Cerebellar nuclear complex (tissue), 1 donor: Measurements from ENCODE around the gene PIANP.
"Not testable (repeated sequence)": the region's sequence is repeated elsewhere in the genome, so short reads cannot be mapped to it uniquely, and the experiment has no call there.

Experiments used
- DNase-seq, 2 experiments: peaks; one replicate each; lab custom pipeline; 2025; lab: John Stamatoyannopoulos, UW

The PIANP gene

DNA sequence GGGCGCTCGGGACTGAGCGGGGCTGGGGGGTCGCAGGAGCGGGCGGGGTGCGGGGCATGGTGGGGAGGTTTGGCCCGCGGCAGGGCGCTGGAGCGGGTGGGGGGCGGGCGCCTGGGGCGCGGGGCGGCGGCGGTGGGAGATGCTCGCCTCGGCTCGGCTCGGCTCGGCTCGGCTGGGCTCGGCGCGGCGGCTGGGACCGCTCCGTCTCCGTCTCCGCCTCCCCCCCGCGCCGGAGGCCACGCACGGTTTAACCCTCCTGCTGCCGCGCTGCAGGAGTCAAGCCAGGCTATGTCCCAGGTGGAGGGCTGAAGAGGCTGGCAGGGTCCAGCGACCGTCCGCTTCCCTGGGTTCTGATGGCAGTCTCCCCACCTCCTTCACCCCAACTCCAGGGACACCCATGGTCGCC lies at the start of gene PIANP:
TSS of gene PIANP (minus strand) at position 170 of the 406 bp plus-strand sequence. CDS start 2,754 bp downstream, outside the sequence.
- DNase-seq = peak in 1 of 2 experiments; percentile 38

GRCh38 chr12:6748761-6749160 lies 48.1 kb upstream of the PIANP start:
- no peak for DNase-seq

GRCh38 chr12:6747216-6747615 lies 46.6 kb upstream of the PIANP start:
- DNase-seq = no peak

DNA sequence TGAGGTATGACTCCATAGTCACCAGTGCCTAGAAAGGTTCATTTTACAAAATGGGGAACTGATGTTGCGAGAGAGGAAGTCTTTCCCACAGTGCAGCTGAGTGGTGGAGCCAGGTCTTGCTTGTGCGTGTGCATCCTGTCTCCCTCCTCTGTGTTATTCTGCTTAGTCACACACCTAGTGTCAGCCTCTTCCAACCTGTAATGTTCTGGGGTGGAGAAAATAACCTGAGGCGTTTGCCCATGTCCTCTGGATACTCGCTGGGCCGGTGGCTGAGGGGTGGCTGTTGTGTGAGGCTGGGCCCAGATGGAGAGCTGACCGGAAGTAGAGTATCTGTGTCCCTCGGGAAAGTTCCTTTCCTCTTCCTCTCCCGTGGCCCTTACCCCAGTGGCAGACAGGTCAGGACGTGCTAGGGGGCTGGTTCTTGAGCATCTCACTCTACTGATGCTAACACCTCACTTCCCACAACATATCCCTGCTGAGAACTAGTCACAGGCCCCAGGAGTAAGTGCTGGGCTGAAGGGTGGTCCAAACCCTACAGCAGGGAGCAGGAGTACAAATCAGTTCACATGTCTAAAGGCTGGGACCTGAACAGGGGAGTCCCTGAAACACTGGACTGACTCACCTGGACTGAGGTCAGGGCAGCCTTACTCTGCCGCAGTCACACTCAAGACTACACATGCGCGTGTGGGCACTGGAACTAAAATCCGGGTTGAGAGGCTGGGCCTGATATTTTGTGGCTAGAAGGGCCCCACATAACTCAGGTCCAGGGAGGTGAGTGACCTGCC lies 45.3 kb upstream of the PIANP start:
- DNase-seq = no peak

GRCh38 chr12:6743300-6743699 lies 42.7 kb upstream of the PIANP start:
- DNase-seq = not testable (repeated sequence)

GRCh38 chr12:6742834-6743233 lies 42.2 kb upstream of the PIANP start:
- DNase-seq = no peak

DNA sequence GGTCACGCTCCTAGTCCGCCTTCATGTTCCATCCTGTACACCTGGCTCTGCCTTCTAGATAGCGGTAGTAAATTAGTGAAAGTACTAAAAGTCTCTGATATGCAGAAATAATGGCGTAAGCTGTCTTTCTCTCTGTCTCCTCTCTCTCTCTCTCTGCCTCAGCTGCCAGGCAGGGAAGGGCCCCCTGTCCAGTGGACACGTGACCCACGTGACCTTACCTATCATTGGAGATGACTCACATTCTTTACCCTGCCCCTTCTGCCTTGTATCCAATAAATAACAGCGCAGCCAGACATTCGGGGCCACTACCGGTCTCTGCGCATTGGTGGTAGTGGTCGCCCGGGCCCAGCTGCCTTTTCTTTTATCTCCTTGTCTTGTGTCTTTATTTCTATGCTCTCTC lies 41.5 kb upstream of the PIANP start:
- DNase-seq = not testable (repeated sequence)

DNA sequence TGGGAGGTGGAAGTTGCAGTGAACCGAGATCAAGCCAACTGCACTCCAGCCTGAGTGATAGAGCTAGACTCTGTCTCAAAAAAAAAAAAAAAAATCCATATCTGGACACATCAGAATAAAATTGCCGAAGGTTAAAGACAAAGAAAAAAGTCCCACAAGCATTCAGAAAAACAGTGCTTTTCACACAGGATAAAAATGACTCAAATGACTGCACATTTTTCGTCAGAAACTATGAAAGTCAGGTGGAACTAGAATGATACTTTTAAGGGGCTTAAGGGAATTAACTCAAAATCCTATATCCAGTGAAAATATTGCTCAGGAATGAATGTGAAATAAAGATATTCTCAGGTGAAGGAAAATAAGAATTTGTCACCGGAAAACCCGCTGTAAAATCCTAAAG lies 36.1 kb upstream of the PIANP start:
- no peak for DNase-seq

GRCh38 chr12:6735448-6736191 lies 35.0 kb upstream of the PIANP start:
- DNase-seq = peak in 1 of 2 experiments; percentile 48

- DNase-seq = peak in 1 of 2 experiments; percentile 52
These were observed 34.1 kb upstream of the PIANP start for GRCh38 chr12:6734506-6735387.

DNA sequence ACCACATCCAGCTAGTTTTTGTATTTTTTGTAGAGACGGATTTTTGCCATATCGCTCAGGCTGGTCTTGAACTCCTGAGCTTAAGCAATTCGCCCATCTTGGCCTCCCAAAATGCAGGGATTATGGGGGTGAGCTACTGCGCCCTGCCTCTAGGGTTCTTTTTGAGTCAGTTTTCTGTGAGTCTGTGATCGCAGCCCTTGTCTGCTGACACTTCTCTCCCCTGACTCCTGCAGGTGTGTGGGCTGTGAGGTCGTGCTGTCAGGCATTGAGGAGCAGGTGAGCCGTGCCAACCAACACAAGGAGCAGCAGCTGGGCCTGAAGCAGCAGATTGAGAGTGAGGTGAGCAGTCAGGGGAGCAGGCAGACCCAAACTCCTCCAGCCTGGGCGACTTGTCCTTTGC lies 29.6 kb upstream of the PIANP start:
- DNase-seq = no peak

DNA sequence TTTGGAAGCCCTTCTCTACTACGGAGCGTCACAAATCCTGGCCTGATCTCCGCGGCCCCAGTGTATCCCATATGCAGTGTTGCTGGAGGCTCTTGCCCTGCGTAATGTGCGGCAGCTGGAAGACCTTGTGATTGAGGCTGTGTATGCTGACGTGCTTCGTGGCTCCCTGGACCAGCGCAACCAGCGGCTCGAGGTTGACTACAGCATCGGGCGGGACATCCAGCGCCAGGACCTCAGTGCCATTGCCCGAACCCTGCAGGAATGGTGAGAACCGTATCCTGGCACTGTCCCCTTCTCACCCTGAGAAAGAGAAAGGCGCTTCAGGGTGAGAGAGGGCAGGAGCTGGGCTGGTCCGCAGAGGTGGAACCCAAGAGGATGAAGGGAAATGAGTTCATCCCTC lies 28.6 kb upstream of the PIANP start:
- no peak for DNase-seq

DNA sequence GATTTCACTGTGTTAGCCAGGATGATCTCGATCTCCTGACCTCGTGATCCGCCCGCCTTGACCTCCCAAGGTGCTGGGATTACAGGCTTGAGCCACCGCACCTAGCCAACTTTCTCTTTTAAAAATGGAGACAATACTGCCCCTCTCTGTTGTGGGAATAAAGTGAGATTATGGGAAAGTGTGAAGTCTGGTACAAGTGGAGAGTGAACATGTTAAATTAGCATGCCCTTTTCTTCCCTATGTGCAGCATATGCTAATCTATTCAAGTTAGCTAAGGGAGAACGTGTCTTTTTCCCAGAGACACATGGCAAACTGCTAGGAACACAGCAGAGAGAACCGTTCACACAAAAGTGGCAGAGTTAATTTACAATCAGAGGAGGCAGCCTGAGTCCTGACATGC lies 24.7 kb upstream of the PIANP start:
- no peak for DNase-seq

DNA sequence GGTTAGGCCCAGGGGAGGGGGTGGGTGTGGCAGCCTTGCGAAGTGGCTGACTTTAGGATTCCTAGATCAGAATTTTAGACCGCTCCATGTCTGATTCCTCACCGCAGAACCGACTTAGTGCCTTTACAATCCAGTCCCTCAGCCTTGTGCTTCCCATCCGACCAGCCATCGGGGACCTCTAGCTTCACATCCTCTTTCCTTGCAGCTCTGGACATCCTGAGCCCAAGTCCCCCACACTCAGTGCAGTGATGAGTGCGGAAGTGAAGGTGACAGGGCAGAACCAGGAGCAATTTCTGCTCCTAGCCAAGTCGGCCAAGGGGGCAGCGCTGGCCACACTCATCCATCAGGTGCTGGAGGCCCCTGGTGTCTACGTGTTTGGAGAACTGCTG lies 23.8 kb upstream of the PIANP start:
- DNase-seq = no peak

DNA sequence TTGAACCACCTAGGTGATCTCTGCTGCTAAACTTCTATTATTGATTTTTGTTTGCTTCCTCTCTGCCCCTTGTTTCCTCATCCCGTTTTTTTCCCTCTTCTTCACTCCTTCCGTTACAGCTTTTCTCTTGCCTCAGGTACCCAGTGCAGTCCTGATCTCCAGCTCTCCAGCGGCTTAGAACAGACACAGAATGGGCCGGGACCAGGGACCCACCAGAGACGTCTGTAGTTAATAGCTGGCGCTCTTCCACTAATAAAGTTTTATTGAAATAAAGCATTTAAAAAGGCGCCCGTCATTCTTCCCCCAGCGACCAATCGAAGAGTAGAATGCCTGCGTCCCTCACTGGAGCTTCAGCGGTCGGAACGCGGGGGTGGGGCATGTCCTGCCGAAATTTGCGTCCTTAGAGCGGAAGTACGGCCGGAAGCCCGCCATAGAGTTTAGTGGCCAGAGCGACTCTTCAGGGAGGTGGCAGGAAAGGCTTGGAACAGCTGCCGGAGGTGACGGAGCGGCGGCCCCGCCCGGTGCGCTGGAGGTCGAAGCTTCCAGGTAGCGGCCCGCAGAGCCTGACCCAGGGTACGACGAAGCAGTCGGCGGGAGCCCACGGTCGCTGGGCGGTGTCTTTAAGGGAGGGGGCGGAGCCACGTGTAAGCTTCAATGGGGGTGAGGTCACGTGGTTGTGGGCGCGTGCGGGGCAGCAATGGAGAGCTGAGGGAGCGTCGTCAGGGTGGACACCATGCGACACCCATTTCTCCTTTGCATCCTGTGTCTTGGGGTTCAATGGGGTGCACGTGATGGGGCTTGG lies 23.2 kb upstream of the PIANP start, which contains the start of gene COPS7A:
TSS of gene COPS7A (plus strand) at position 440 of the 802 bp plus-strand sequence. CDS start 611 bp downstream, outside the sequence.
- DNase-seq = peak; percentile 91 to 98

GRCh38 chr12:6722863-6723262 lies 22.2 kb upstream of the PIANP start:
- DNase-seq = no peak

DNA sequence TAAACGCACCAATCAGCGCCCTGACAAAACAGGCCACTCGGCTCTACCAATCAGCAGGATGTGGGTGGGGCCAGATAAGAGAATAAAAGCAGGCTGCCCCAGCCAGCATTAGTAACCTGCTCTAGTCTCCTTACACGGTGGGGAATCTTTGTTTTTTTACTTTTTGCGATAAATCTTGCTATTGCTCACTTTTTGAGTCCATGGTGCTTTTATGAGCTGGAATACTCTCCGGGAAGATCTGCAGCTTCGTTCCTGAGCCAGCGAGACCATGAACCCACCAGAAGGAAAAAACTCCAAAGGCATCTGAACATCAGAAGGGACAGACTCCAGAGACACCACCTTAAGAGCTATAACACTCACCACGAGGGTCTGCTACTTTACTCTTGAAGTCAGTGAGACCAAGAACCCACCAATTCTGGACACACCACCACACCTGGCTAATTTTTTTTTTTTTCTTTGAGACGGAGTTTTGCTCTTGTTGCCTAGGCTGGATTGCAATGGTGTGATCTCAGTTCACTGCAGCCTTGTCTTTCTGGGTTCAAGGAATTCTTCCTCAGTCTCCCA lies 16.3 kb upstream of the PIANP start:
- DNase-seq = no peak

DNA sequence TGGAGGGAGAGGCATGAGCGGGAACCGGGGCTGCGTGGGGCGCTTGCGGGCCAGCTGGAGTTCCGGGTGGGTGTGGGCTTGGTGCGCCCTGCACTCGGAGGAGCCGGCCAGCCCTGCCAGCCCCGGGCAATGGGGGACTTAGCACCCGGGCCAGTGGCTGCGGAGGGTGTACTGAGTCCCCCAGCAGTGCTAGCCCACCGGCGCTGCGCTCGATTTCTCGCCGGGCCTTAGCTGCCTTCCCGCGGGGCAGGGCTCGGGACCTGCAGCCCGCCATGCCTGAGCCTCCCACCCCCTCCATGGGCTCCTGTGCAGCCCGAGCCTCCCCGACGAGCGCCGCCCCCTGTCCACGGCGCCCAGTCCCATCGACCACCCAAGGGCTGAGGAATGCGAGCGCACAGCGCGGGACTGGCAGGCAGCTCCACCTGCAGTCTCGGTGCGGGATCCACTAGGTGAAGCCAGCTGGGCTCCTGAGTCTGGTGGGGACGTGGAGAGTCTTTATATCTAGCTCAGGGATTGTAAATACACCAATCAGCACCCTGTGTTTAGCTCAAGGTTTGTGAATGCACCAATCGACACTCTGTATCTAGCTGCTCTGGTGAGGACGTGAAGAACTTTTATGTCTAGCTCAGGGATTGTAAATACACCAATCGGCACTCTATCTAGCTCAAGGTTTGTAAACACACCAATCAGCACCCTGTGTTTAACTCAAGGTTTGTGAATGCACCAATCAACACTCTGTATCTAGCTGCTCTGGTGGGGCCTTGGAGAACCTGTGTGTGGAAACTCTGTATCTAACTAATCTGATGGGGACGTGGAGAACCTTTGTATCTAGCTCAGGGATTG lies 15.6 kb upstream of the PIANP start:
- DNase-seq = not testable (repeated sequence)

DNA sequence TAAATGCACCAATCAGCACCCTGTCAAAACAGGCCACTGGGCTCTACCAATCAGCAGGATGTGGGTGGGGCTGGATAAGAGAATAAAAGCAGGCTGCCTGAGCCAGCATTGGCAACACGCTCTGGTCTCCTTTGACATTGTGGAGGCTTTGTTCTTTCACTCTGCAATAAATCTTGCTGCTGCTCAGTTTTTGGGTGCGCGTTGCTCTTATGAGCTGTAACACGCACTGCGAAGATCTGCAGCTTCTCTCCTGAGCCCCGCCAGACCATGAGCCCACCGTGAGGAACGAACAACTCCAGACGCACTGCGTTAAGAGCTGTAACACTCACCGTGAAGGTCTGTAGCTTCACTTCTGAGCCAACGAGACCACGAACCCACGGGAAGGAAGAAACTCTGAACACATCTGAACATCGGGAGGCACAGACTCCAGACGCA lies 8.4 kb upstream of the PIANP start:
- DNase-seq = no peak

DNA sequence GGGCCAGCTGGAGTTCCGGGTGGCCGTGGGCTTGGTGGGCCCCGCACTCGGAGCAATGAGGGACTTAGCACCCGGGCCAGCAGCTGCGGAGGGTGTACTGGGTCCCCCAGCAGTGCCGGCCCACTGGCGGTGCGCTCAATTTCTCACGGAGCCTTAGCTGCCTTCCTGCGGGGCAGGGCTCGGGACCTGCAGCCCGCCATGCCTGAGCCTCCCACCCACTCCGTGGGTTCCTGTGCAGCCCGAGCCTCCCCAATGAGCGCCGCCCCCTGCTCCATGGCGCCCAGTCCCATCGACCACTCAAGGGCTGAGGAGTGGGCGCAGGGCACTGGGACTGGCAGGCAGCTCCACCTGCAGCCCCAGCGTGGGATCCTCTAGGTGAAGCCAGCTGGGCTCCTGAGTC lies 7.7 kb upstream of the PIANP start:
- DNase-seq = not testable (repeated sequence)
